Stomach (tissue), 4 donors: ENCODE measurements around the gene PYGO2.

Experiments used
- EP300 ChIP-seq: sonication (generic); formaldehyde crosslinking; IDR thresholded peaks from one replicate; pipeline ENCODE4 v1.6.1; 2017; ENCODE audit warnings: antibody characterized with exemption
- POLR2A ChIP-seq, 4 donors: fragments of 450-650 bp; IDR thresholded peaks; one replicate each; pipeline ENCODE4 v1.6.1; 2016; ENCODE audit warnings: antibody characterized with exemption in 4 of 4, control low read depth in 2 of 4, mild to moderate bottlenecking in 1 of 4, moderate library complexity in 1 of 4
- POLR2AphosphoS5 ChIP-seq, 3 donors: sonication (generic); formaldehyde crosslinking; IDR thresholded peaks; one replicate each; pipeline ENCODE4 v1.6.1; 2016; ENCODE audit warnings: antibody characterized with exemption in 3 of 3

DNA sequence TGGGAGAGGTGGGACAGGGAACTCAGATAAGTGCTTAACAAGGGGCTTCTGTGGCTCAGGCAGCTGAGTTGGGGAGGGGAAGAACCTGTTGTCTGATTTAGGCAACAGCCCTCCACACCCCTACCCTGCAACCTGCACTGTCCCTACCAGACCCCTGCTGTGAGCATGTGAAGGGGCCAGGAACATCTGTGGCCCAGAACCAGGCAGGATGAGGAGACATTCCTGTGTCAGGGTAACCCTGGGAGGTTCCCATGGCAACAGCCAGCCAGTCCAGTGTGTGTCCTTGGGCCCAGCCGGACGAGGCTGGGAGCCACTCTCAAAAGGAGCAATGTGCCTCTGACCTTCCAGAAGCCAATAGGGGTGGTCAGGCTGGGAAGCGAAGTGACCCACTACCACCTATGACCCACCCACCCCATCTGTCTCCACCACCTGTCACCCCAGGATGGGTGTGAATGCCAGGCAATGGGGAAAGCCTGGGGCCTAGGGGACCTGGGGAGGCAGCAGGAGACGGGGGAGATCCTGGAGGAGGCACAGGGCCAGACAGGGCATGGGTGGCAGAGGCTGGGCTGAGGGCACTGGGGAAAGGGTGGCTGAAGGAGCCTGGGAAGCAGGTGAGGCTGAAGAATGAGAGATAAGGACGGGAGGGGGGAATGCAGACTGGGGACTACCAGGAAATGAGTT, 20.1 kb downstream of the PYGO2 start:
- TF ChIP-seq POLR2AphosphoS5 (IDR thresholded peaks at IDR 0.05): no peak
- TF ChIP-seq EP300: no peak
- TF ChIP-seq POLR2A (IDR thresholded peaks at IDR 0.05): no peak
